Measurements from ENCODE around the gene DNAAF9. TPM values are rescaled to one million over a fixed set of nuclear protein-coding genes. Genes with fewer than 3 reads are reported as not detected.
"Not testable (repeated sequence)": the region's sequence is repeated elsewhere in the genome, so short reads cannot be mapped to it uniquely, and the experiment has no call there.

The DNAAF9 gene
- polyA plus RNA-seq, 2 of the 4 experiments (the other 2 are of a cell fraction), result 4.9 to 7.5 TPM

- no peak overlapping the region for H3K27ac ChIP-seq
- TF ChIP-seq CHD2 (IDR thresholded peaks at IDR 0.05; ENCODE audit: low read length, partially characterized antibody) (no peak), FOXS1 (CRISPR knock-in tag; IDR thresholded peaks at IDR 0.05) (no peak), POLR2AphosphoS2 (conservative IDR thresholded peaks at IDR 0.05; ENCODE audit: low read length) (no peak), JUNB (IDR thresholded peaks at IDR 0.05) (no peak), PBX3 (IDR thresholded peaks at IDR 0.05) (no peak), RNF2 (IDR thresholded peaks at IDR 0.05; ENCODE audit: borderline replicate concordance, low read depth) (no peak), TP53 (CRISPR knock-in tag; IDR thresholded peaks at IDR 0.05) (no peak), MAX (IDR thresholded peaks at IDR 0.05) (no peak), ZNF302 (CRISPR knock-in tag; IDR thresholded peaks at IDR 0.05) (no peak), ZFP36 (IDR thresholded peaks at IDR 0.05; ENCODE audit: borderline replicate concordance, partially characterized antibody) (no peak), CHD4 (IDR thresholded peaks at IDR 0.05; ENCODE audit: borderline replicate concordance) (no peak), KDM1A (IDR thresholded peaks at IDR 0.05; ENCODE audit: low read depth) (no peak), NPAS2 (CRISPR knock-in tag; IDR thresholded peaks at IDR 0.05; ENCODE audit: borderline replicate concordance) (no peak), HOXB13 (CRISPR knock-in tag; IDR thresholded peaks at IDR 0.05; ENCODE audit: low read depth) (no peak), E2F6 (IDR thresholded peaks at IDR 0.05; ENCODE audit: borderline replicate concordance, low read depth) (no peak), RARB (CRISPR knock-in tag; IDR thresholded peaks at IDR 0.05) (no peak), RCOR1 (IDR thresholded peaks at IDR 0.05; ENCODE audit: low read depth, low read length) (no peak)
- no peaks in the 10 kb centered on the region for H3K4me1 ChIP-seq
- ATAC-seq (no peak), DNase-seq (ENCODE audit: low read depth in 1 of 2, low spot score in 1 of 2) (no peak), FAIRE-seq (no peak)
- no peak overlapping the region for H3K4me2 ChIP-seq
- WGBS (ENCODE audit: missing lambda C conversion rate), result 75% methylated on average over 6 of the region's 6 CpGs
- ChIA-PET CTCF (interaction anchor here (0.7 to 1.4 kb wide), 3 partner anchors 8 to 12 kb away, joined by 3 to 5 read pairs (median 3); no protein-coding TSS in a partner anchor), POLR2A (no interaction called here)
- no peaks in the 10 kb centered on the region for H3K9me3 ChIP-seq
- no peak overlapping the region for H3K4me3 ChIP-seq
Observed at GRCh38 chr20:3421985-3422384, 14.5 kb upstream of the DNAAF9 start.

- Histone ChIP-seq H3K27ac (peak overlapping the region in 1 of 2 experiments; percentile 30; a peak in 1 of 6 replicates), H3K4me3 (no peak overlapping the region), H3K4me2 (no peak overlapping the region), H3K4me1 (no peaks in the 10 kb centered on the region), H3K9me3 (no peaks in the 10 kb centered on the region)
- 0 out of 2 replicates have a peak, but pooled peaks have one; percentile 32 for TF ChIP-seq USF2 (IDR thresholded peaks at IDR 0.05)
- TF ChIP-seq REST (IDR thresholded peaks at IDR 0.05), result no peak
- CTCF ChIA-PET, result interaction anchor here (1.2 to 1.4 kb wide), 2 partner anchors 11 to 18 kb away, joined by 3 to 4 read pairs; no protein-coding TSS in a partner anchor
- WGBS (ENCODE audit: missing lambda C conversion rate), result 56% methylated on average over 3 of the region's 3 CpGs
- DNase-seq (ENCODE audit: low read depth in 1 of 2, low spot score in 1 of 2) (peak in 1 of 2 experiments; percentile 10), ATAC-seq (no peak), FAIRE-seq (no peak)
- POLR2A ChIA-PET, result no interaction called here
Observed at GRCh38 chr20:3420211-3420707, 12.8 kb upstream of the DNAAF9 start.

- H3K9me3 ChIP-seq; H3K4me1 ChIP-seq; FAIRE-seq; H3K27ac ChIP-seq; H3K4me2 ChIP-seq; DNase-seq (ENCODE audit: low read depth in 1 of 2, low spot score in 1 of 2); H3K4me3 ChIP-seq; ATAC-seq: not testable (repeated sequence)
- 0% methylated on average over 1 of the region's 1 CpG for WGBS (ENCODE audit: missing lambda C conversion rate)
- ChIA-PET CTCF (interaction anchor here (1.0 kb wide), 1 partner anchor 9 kb away, joined by 3 read pairs; no protein-coding TSS in a partner anchor), POLR2A (interaction anchor here (0.6 kb wide), 1 partner anchor 43 kb away, joined by 3 read pairs; no protein-coding TSS in a partner anchor)
Observed at GRCh38 chr20:3418161-3418560, 10.7 kb upstream of the DNAAF9 start.
